Testis (tissue), 5 donors: ENCODE results near the gene NUDT16. TPM values are rescaled to one million over a fixed set of nuclear protein-coding genes. Genes with fewer than 3 reads are reported as not detected.
A peak's percentile ranks its signal among the peaks of the same experiment; 100 is the strongest.

Experiments
- DNase-seq: peaks from one replicate; pipeline ENCODE4 v3.0.0-alpha.2; 2019
- H3K27ac ChIP-seq, 2 donors: fragments of 200-600 bp; sonication (generic); one replicate each; pipeline ENCODE4 v1.5.1; 2019
- H3K27me3 ChIP-seq: fragments of 200-600 bp; sonication (generic); one replicate; pipeline ENCODE4 v1.5.1; 2019
- H3K36me3 ChIP-seq: fragments of 200-600 bp; sonication (generic); one replicate; pipeline ENCODE4 v1.5.1; 2017; ENCODE audit warnings: low read depth; ENCODE audit errors: missing control alignments
- H3K4me1 ChIP-seq: fragments of 200-600 bp; sonication (generic); one replicate; pipeline ENCODE4 v1.5.1; 2019
- H3K4me3 ChIP-seq, 2 donors: fragments of 200-600 bp; sonication (generic); one replicate each; pipeline ENCODE4 v1.5.1; 2017 to 2019
- H3K9me3 ChIP-seq: fragments of 200-600 bp; sonication (generic); one replicate; pipeline ENCODE4 v1.5.1; 2017
- POLR2A ChIP-seq: fragments of 450-650 bp; IDR thresholded peaks from one replicate; pipeline ENCODE4 v1.6.1; 2017; ENCODE audit warnings: antibody characterized with exemption, mild to moderate bottlenecking, moderate library complexity
- WGBS, 2 donors: methylation state at CpG; one replicate each; pipeline ENCODE4 v1.1.5; 2018; 5-methylcytosine and 5-hydroxymethylcytosine counted together
- intact Hi-C: fragments of 100-400 bp; cut with DNase I; formaldehyde crosslinking; loops from one replicate; pipeline ENCODE4 v1.15.1; 2023; ENCODE audit warnings: low total_unique reads
- long read RNA-seq, 2 donors: transcript quantifications; one replicate each; lab custom pipeline, GENCODE V29; 2026
- polyA plus RNA-seq: library from polyadenylated mRNA; stranded (reverse); fragments of 350-450 nt; fragmentation: Illumina TruSeq; extraction: RNeasy Lipid Tissue Mini Kit (QIAGEN cat#74804); gene quantifications from one replicate; pipeline ENCODE4 v1.2.3, GENCODE V29; 2014; ENCODE audit warnings: low read depth, low replicate concordance; ENCODE audit not compliant: insufficient read depth
- total RNA-seq, 2 donors: library from RNA; depleted of rRNA; stranded (reverse); fragments of >200 nt; gene quantifications; one replicate each; pipeline ENCODE4 v1.2.3, GENCODE V29; 2016
- TF ChIP-seq, protein P1 (sequence below), 3 experiments: fragments of 450-650 bp in 2 of 3; fragments of 200-600 bp in 1 of 3; sonication (generic) in 1 of 3; IDR thresholded peaks; one replicate each; pipeline ENCODE4 v1.5.1; 2016 to 2019; ENCODE audit warnings: antibody characterized with exemption in 3 of 3, mild to moderate bottlenecking in 2 of 3, moderate library complexity in 1 of 3

The NUDT16 gene
- total RNA-seq, result 10 to 100 TPM; 20.8 to 26.4 TPM
- polyA plus RNA-seq, result 20.6 TPM
- long read RNA-seq, donor 1, full-length matches to known transcripts, result 13 of 13 reads
- long read RNA-seq, donor 1, partial matches to known transcripts, result 0 of 13 reads
- long read RNA-seq, donor 1, other reads (novel, unspliced or antisense), result 0 of 13 reads
- long read RNA-seq, donor 2, full-length matches to known transcripts, result 17 of 17 reads
- long read RNA-seq, donor 2, partial matches to known transcripts, result 0 of 17 reads
- long read RNA-seq, donor 2, other reads (novel, unspliced or antisense), result 0 of 17 reads

DNA sequence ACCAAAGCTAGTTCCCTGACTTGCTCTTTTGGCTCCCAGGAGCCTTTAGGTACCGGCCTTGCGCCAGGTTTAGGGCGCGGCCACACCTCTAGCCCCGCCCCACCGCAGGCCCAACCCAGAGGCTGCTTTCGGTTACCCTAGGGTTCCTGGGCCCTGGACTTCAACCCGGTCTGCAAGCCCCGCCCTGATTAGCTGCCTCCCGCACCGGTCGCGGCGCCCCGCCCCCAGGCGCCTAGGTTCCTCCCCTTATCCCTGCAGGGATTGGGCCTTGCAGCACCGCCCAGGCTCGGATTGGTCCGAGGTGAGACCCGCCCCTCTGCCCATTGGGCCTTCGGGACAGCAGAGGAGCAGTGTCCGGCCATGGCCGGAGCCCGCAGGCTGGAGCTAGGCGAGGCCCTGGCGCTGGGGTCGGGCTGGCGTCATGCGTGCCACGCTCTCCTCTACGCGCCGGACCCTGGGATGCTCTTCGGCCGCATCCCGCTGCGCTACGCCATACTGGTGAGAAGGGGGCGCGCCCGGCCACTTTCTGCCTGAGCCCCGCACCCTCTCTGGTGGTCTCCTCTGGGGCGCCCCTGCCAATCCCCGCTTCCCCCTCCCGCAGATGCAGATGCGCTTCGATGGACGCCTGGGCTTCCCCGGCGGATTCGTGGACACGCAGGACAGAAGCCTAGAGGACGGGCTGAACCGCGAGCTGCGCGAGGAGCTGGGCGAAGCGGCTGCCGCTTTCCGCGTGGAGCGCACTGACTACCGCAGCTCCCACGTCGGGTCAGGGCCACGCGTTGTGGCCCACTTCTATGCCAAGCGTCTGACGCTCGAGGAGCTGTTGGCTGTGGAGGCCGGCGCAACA lies at the start of gene NUDT16:
Gene NUDT16, plus strand, starts transcription at position 330 of the 847 bp plus-strand sequence. Its CDS starts 31 bp downstream, at position 361.
- peaks cover 18% of the 10 kb centered on the region for H3K4me1 ChIP-seq

DNA sequence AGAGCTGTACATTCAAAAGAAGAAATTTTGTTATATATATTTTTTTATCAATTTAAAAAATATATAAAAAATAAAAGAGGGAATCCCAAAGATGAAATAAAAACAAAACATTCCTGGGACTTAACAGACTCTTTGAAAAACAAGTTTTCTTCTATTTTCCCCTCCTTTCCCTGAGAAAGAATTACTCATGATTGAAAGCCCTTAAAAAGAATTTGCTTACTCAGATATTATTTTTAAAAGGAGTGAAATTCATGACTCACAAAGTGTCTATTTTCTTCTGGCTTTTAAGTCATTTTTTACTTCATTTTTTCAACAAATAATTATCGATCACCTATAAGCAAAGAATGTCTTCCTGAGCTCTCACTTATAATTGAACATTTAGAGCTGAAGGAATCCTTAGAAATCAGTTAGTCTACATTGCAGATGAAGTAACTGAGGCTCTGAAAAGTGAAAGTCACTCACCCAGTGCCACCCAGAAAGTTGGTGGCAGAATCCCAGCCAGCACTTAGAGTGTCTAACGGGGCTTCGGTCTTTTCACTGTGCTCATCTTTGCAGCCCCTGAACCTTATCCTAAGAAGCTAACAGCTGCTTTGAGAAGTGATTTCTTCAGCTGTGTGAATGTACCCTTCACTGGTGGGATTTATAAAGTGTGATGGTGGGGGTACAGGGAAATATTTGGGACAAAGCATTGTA lies 42.5 kb upstream of the NUDT16 start:
- Histone ChIP-seq H3K4me3 (no peak overlapping the region), H3K27me3 (no peaks in the 10 kb centered on the region), H3K9me3 (no peaks in the 10 kb centered on the region), H3K36me3 (no peaks in the 10 kb centered on the region), H3K4me1 (no peaks in the 10 kb centered on the region), H3K27ac (no peak overlapping the region)
- TF ChIP-seq, protein P1, sequence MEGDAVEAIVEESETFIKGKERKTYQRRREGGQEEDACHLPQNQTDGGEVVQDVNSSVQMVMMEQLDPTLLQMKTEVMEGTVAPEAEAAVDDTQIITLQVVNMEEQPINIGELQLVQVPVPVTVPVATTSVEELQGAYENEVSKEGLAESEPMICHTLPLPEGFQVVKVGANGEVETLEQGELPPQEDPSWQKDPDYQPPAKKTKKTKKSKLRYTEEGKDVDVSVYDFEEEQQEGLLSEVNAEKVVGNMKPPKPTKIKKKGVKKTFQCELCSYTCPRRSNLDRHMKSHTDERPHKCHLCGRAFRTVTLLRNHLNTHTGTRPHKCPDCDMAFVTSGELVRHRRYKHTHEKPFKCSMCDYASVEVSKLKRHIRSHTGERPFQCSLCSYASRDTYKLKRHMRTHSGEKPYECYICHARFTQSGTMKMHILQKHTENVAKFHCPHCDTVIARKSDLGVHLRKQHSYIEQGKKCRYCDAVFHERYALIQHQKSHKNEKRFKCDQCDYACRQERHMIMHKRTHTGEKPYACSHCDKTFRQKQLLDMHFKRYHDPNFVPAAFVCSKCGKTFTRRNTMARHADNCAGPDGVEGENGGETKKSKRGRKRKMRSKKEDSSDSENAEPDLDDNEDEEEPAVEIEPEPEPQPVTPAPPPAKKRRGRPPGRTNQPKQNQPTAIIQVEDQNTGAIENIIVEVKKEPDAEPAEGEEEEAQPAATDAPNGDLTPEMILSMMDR (IDR thresholded peaks at IDR 0.05), result no peak
- no peak for TF ChIP-seq POLR2A
- WGBS, 2 donors, result 88 to 92% methylated on average over 3 of the region's 3 CpGs
- no peak for DNase-seq
- intact Hi-C loops, result no loop called here

More for the DNA sequence above, at the start of gene NUDT16:
- H3K9me3 ChIP-seq, result no peaks in the 10 kb centered on the region
- WGBS, 2 donors, result 1% methylated on average over 22 to 71 of the region's 73 CpGs
- intact Hi-C loops, result no loop called here
- DNase-seq, result peak; percentile 100
- H3K27ac ChIP-seq, result peak within 1 kb of the TSS; percentile 81 to 91
- TF ChIP-seq, protein P1 (IDR thresholded peaks at IDR 0.05), result no peak
- TF ChIP-seq POLR2A, result peak; percentile 89
- H3K27me3 ChIP-seq, result no peaks in the 10 kb centered on the region
- H3K36me3 ChIP-seq, result no peaks in the 10 kb centered on the region
- peak within 1 kb of the TSS; percentile 60 to 89 for H3K4me3 ChIP-seq

DNA sequence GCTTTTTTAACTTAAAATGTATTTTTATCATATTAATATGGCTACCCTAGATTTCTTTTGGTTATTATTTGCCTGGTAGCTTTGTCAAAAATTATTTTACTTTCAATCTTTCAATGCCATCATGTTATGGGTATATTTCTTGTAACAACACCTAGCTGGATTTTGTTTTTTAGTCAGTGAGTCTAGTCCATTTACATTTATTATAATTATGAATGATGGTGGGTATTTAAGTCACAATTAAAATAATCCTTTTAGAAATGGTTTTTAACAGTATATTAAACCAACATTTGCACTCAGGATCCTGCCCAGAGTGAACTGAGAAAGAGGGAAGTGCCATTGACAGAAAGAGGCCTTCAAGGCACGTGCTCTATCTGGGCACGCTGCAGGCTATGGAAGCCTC lies 39.8 kb upstream of the NUDT16 start:
- DNase-seq, result no peak
- H3K4me1 ChIP-seq, result no peaks in the 10 kb centered on the region
- no peak overlapping the region for H3K4me3 ChIP-seq
- H3K9me3 ChIP-seq, result no peaks in the 10 kb centered on the region
- no peak overlapping the region for H3K27ac ChIP-seq
- intact Hi-C loops, result no loop called here
- H3K36me3 ChIP-seq, result no peaks in the 10 kb centered on the region
- TF ChIP-seq, protein P1 (IDR thresholded peaks at IDR 0.05), result no peak
- TF ChIP-seq POLR2A, result no peak
- WGBS, 2 donors, result 93% methylated on average over 2 of the region's 2 CpGs
- no peaks in the 10 kb centered on the region for H3K27me3 ChIP-seq

DNA sequence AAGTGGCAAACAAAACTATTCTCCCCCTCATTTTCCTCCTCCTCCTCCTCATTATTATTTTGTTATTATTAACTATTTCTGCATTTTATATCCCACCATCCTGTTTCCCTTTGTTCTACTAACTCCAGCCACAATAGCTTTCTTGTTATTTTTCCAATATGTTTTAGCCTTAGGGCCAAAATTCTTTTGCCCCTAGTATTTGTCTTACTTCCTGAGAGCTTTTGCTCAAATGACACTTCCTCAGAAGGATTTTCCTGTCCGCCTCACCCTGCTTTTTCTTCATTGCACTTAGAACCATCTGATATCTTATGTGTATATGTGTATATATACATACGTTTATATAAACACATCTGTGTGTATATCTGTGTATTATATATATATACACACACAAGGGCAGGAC lies 32.7 kb upstream of the NUDT16 start:
- Histone ChIP-seq H3K9me3 (no peaks in the 10 kb centered on the region), H3K27me3 (no peaks in the 10 kb centered on the region), H3K36me3 (no peaks in the 10 kb centered on the region), H3K4me1 (no peaks in the 10 kb centered on the region), H3K4me3 (no peak overlapping the region), H3K27ac (no peak overlapping the region)
- DNase-seq, result no peak
- intact Hi-C loops, result no loop called here
- WGBS, 2 donors, result 85 to 86% methylated on average over 2 of the region's 2 CpGs
- no peak for TF ChIP-seq POLR2A
- TF ChIP-seq, protein P1 (IDR thresholded peaks at IDR 0.05), result no peak
